MM.1S (cell line): ENCODE data around the gene PADI2.

Experiments used
- DNase-seq: peaks from one replicate; pipeline ENCODE4 v3.0.0-alpha.2; 2015
- H2AFZ ChIP-seq: fragments of 300-600 bp; sonication (generic); 2 replicates; pipeline ENCODE4 v1.6.0; 2016; ENCODE audit warnings: antibody characterized with exemption, low read length
- H3F3A ChIP-seq: fragments of 300-600 bp; sonication (generic); 2 replicates; pipeline ENCODE4 v1.6.1; 2016; ENCODE audit warnings: mild to moderate bottlenecking, antibody characterized with exemption, low read length, moderate library complexity, mixed read lengths; ENCODE audit not compliant: insufficient read depth
- H3K27ac ChIP-seq: fragments of 300-600 bp; sonication (generic); 2 replicates; pipeline ENCODE4 v1.5.1; 2016; ENCODE audit warnings: mild to moderate bottlenecking, low read length
- H3K27me3 ChIP-seq: fragments of 300-600 bp; sonication (generic); replicated peaks from 2 replicates; pipeline ENCODE4 v1.6.0; 2016; ENCODE audit warnings: low read length; ENCODE audit not compliant: insufficient read depth
- H3K36me3 ChIP-seq: fragments of 300-600 bp; sonication (generic); replicated peaks from 2 replicates; pipeline ENCODE4 v1.6.1; 2016; ENCODE audit warnings: mild to moderate bottlenecking, low read length, mixed read lengths; ENCODE audit not compliant: insufficient read depth
- H3K4me1 ChIP-seq: fragments of 300-600 bp; sonication (generic); 2 replicates; pipeline ENCODE4 v1.6.1; 2016; ENCODE audit warnings: low read length, mixed read lengths
- H3K4me2 ChIP-seq: fragments of 300-600 bp; sonication (generic); 2 replicates; pipeline ENCODE4 v1.6.0; 2016; ENCODE audit warnings: low read depth, low read length
- H3K4me3 ChIP-seq: fragments of 300-600 bp; sonication (generic); 2 replicates; pipeline ENCODE4 v1.5.1; 2016; ENCODE audit warnings: low read length, mixed read lengths
- H3K79me2 ChIP-seq: fragments of 300-600 bp; sonication (generic); 2 replicates; pipeline ENCODE4 v1.6.1; 2016; ENCODE audit warnings: mixed run types, low read length, mixed read lengths
- H3K9ac ChIP-seq: fragments of 300-600 bp; sonication (generic); 2 replicates; pipeline ENCODE4 v1.6.1; 2016; ENCODE audit warnings: low read length, mixed read lengths
- H3K9me2 ChIP-seq: fragments of 300-600 bp; sonication (generic); replicated peaks from 2 replicates; pipeline ENCODE4 v1.6.1; 2016; ENCODE audit warnings: mild to moderate bottlenecking, low read length, mixed read lengths; ENCODE audit not compliant: insufficient read depth
- H3K9me3 ChIP-seq: fragments of 300-600 bp; sonication (generic); replicated peaks from 2 replicates; pipeline ENCODE4 v1.6.1; 2016; ENCODE audit warnings: mild to moderate bottlenecking, low read length, mixed read lengths; ENCODE audit not compliant: insufficient read depth
- H4K20me1 ChIP-seq: fragments of 300-600 bp; sonication (generic); 2 replicates; pipeline ENCODE4 v1.6.1; 2016; ENCODE audit warnings: mild to moderate bottlenecking, low read length, moderate library complexity, mixed read lengths; ENCODE audit not compliant: insufficient read depth
- EZH2 ChIP-seq: fragments of 300-600 bp; sonication (generic); optimal IDR thresholded peaks from 2 replicates; pipeline ENCODE3; 2017; ENCODE audit warnings: low read depth, mild to moderate bottlenecking, antibody characterized with exemption, low read length, mixed read lengths
- EZH2phosphoT487 ChIP-seq: fragments of 300-600 bp; sonication (generic); IDR thresholded peaks from 2 replicates; pipeline ENCODE4 v1.6.1; 2018; ENCODE audit warnings: antibody characterized with exemption, low read length
- TF ChIP-seq, protein P1 (sequence below): fragments of 300-600 bp; sonication (generic); IDR thresholded peaks from 2 replicates; pipeline ENCODE4 v1.5.1; 2016; ENCODE audit warnings: antibody characterized with exemption, low read length, mixed read lengths

PADI2 gene

DNA sequence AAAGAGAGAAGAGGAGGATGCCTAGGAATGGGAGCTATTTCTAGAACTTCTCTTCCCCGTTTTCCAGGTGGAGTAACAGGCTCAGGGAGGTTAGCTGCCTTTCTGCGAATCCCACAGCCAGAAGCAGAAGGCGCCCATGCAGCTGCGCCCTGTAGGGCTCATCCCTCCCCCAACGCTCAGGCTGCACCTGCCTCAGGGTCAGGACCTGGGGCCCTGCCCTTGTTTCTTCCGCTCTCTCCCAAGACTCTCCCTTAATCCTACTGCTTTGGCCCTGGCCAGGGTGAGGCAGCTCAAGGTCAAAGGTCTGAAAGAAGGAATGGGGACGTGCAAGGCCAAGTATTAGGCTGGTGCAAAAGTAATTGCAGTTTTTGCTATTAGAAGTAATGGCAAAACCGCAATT lies 30.5 kb upstream of the PADI2 start:
- Histone ChIP-seq H2AFZ (no peak overlapping the region), H3K36me3 (no peaks in the 10 kb centered on the region), H3K27me3 (peaks cover 92% of the 10 kb centered on the region), H3K4me2 (no peak overlapping the region), H3K27ac (no peak overlapping the region), H3F3A (no peaks in the 10 kb centered on the region), H3K9me3 (no peaks in the 10 kb centered on the region), H3K4me3 (no peak overlapping the region), H3K79me2 (no peaks in the 10 kb centered on the region), H3K4me1 (no peaks in the 10 kb centered on the region), H3K9me2 (no peaks in the 10 kb centered on the region), H4K20me1 (no peaks in the 10 kb centered on the region), H3K9ac (no peak overlapping the region)
- TF ChIP-seq EZH2: no peak
- TF ChIP-seq, protein P1, sequence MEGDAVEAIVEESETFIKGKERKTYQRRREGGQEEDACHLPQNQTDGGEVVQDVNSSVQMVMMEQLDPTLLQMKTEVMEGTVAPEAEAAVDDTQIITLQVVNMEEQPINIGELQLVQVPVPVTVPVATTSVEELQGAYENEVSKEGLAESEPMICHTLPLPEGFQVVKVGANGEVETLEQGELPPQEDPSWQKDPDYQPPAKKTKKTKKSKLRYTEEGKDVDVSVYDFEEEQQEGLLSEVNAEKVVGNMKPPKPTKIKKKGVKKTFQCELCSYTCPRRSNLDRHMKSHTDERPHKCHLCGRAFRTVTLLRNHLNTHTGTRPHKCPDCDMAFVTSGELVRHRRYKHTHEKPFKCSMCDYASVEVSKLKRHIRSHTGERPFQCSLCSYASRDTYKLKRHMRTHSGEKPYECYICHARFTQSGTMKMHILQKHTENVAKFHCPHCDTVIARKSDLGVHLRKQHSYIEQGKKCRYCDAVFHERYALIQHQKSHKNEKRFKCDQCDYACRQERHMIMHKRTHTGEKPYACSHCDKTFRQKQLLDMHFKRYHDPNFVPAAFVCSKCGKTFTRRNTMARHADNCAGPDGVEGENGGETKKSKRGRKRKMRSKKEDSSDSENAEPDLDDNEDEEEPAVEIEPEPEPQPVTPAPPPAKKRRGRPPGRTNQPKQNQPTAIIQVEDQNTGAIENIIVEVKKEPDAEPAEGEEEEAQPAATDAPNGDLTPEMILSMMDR: no peak
- no peak for TF ChIP-seq EZH2phosphoT487
- DNase-seq: no peak

DNA sequence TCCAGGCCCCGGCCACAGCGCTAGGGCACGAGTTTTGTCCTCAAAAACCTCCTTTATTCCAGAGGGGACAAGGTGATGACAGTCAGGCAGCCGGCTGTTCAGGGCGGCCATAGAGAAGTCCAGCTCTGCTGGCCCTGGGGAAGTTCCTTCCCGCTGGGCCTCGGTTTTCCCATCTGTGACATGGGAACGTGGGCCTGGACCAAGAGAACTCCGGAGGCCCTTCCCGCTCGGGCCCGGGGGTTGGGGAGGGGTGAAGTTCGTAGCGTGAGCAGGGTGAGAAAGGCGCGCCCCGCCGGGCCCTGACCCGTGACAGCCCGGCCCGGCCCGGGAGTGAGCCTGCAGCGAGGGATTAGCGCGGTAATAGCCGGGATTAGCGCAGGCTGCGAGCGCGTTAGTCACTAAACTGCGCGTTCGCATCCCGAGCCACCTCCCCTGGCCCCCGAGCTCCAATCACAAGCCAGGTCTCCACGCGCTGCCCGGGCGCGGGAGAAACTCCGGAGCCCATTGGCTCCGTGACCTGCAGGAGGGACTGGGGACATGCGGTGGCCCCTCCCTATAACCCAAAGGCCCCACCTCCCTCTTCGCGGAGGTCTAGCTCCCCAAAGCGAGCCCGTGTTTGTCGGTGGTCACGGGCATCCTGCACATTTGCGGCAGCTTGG lies 29.8 kb upstream of the PADI2 start:
- TF ChIP-seq EZH2 (no peak), EZH2phosphoT487 (no peak)
- TF ChIP-seq, protein P1: no peak
- Histone ChIP-seq H3K36me3 (no peaks in the 10 kb centered on the region), H3K27ac (no peak overlapping the region), H3F3A (no peaks in the 10 kb centered on the region), H3K79me2 (no peaks in the 10 kb centered on the region), H3K27me3 (peaks cover 95% of the 10 kb centered on the region), H2AFZ (no peak overlapping the region), H3K9ac (no peak overlapping the region), H4K20me1 (no peaks in the 10 kb centered on the region), H3K9me2 (no peaks in the 10 kb centered on the region), H3K4me2 (no peak overlapping the region), H3K4me1 (no peaks in the 10 kb centered on the region), H3K4me3 (no peak overlapping the region), H3K9me3 (no peaks in the 10 kb centered on the region)
- DNase-seq: no peak

GRCh38 chr1:17145648-17146047 lies 26.4 kb upstream of the PADI2 start:
- no peaks in the 10 kb centered on the region for H3K36me3 ChIP-seq
- H3F3A ChIP-seq: no peaks in the 10 kb centered on the region
- DNase-seq: no peak
- H2AFZ ChIP-seq: no peak overlapping the region
- no peak overlapping the region for H3K4me2 ChIP-seq
- no peak overlapping the region for H3K9ac ChIP-seq
- no peaks in the 10 kb centered on the region for H4K20me1 ChIP-seq
- no peak overlapping the region for H3K27ac ChIP-seq
- H3K4me1 ChIP-seq: no peaks in the 10 kb centered on the region
- no peak for TF ChIP-seq EZH2
- TF ChIP-seq, protein P1: no peak
- no peak for TF ChIP-seq EZH2phosphoT487
- H3K9me2 ChIP-seq: no peaks in the 10 kb centered on the region
- no peak overlapping the region for H3K4me3 ChIP-seq
- H3K79me2 ChIP-seq: no peaks in the 10 kb centered on the region
- no peaks in the 10 kb centered on the region for H3K9me3 ChIP-seq
- H3K27me3 ChIP-seq: peaks cover 100% of the 10 kb centered on the region
